Nephron (organoid): ENCODE measurements around the gene HMX1.

Source experiments
- H3K27ac Mint-ChIP-seq, 3 experiments: 2 replicates each; pipeline ENCODE4 v1.8.0; 2020; ENCODE audit warnings: mixed read lengths in 3 of 3, mild to moderate bottlenecking in 2 of 3, moderate library complexity in 1 of 3
- H3K27me3 Mint-ChIP-seq: 2 replicates; pipeline ENCODE4 v1.8.0; 2021; ENCODE audit warnings: low read depth, mild to moderate bottlenecking, moderate library complexity, mixed read lengths
- H3K36me3 Mint-ChIP-seq: 2 replicates; pipeline ENCODE4 v1.8.0; 2020; ENCODE audit warnings: low read depth, mixed read lengths
- H3K4me1 Mint-ChIP-seq: 2 replicates; pipeline ENCODE4 v1.8.0; 2020; ENCODE audit warnings: mixed read lengths
- H3K4me3 Mint-ChIP-seq, 3 experiments: 2 replicates each; pipeline ENCODE4 v1.8.0; 2020; ENCODE audit warnings: mild to moderate bottlenecking in 3 of 3, mixed read lengths in 3 of 3, moderate library complexity in 2 of 3
- H3K9me3 Mint-ChIP-seq: 2 replicates; pipeline ENCODE4 v1.8.0; 2020; ENCODE audit warnings: mixed read lengths
- CTCF ChIP-seq, 3 experiments: fragments of 200-600 bp; sonication (generic); IDR thresholded peaks; one replicate each; pipeline ENCODE4 v1.5.0; 2021; ENCODE audit warnings: antibody characterized with exemption in 3 of 3; ENCODE audit not compliant: unreplicated experiment in 3 of 3

The HMX1 gene

GRCh38 chr4:8913858-8914460, 42.3 kb upstream of the HMX1 start:
- Mint-ChIP-seq H3K4me3 (no peak overlapping the region), H3K27me3 (peaks cover 54% of the 10 kb centered on the region), H3K36me3 (no peaks in the 10 kb centered on the region), H3K27ac (no peak overlapping the region), H3K9me3 (no peaks in the 10 kb centered on the region), H3K4me1 (no peaks in the 10 kb centered on the region)
- no peak for TF ChIP-seq CTCF (IDR thresholded peaks at IDR 0.05; ENCODE audit: unreplicated experiment in 3 of 3)

- no peak for TF ChIP-seq CTCF (IDR thresholded peaks at IDR 0.05; ENCODE audit: unreplicated experiment in 3 of 3)
- Mint-ChIP-seq H3K36me3 (no peaks in the 10 kb centered on the region), H3K9me3 (no peaks in the 10 kb centered on the region), H3K4me1 (no peaks in the 10 kb centered on the region), H3K4me3 (no peak overlapping the region), H3K27ac (no peak overlapping the region), H3K27me3 (peaks cover 54% of the 10 kb centered on the region)
These were observed 41.6 kb upstream of the HMX1 start for GRCh38 chr4:8913121-8913857.

- Mint-ChIP-seq H3K4me1 (no peaks in the 10 kb centered on the region), H3K27me3 (peaks cover 58% of the 10 kb centered on the region), H3K36me3 (no peaks in the 10 kb centered on the region), H3K9me3 (no peaks in the 10 kb centered on the region), H3K27ac (no peak overlapping the region), H3K4me3 (no peak overlapping the region)
- TF ChIP-seq CTCF (IDR thresholded peaks at IDR 0.05; ENCODE audit: unreplicated experiment in 3 of 3), result no peak
These were observed 40.9 kb upstream of the HMX1 start for GRCh38 chr4:8912506-8912905.

GRCh38 chr4:8912089-8912455, 40.4 kb upstream of the HMX1 start:
- H3K27ac Mint-ChIP-seq, result no peak overlapping the region
- H3K36me3 Mint-ChIP-seq, result no peaks in the 10 kb centered on the region
- H3K4me1 Mint-ChIP-seq, result no peaks in the 10 kb centered on the region
- H3K4me3 Mint-ChIP-seq, result no peak overlapping the region
- peaks cover 62% of the 10 kb centered on the region for H3K27me3 Mint-ChIP-seq
- no peak for TF ChIP-seq CTCF (IDR thresholded peaks at IDR 0.05; ENCODE audit: unreplicated experiment in 3 of 3)
- no peaks in the 10 kb centered on the region for H3K9me3 Mint-ChIP-seq

- peaks cover 68% of the 10 kb centered on the region for H3K27me3 Mint-ChIP-seq
- H3K9me3 Mint-ChIP-seq, result no peaks in the 10 kb centered on the region
- H3K4me3 Mint-ChIP-seq, result no peak overlapping the region
- no peaks in the 10 kb centered on the region for H3K4me1 Mint-ChIP-seq
- no peaks in the 10 kb centered on the region for H3K36me3 Mint-ChIP-seq
- H3K27ac Mint-ChIP-seq, result no peak overlapping the region
- TF ChIP-seq CTCF (IDR thresholded peaks at IDR 0.05; ENCODE audit: unreplicated experiment in 3 of 3), result no peak
These were observed 39.9 kb upstream of the HMX1 start for GRCh38 chr4:8911316-8912088.
